Peyer's patch (tissue), 4 donors: Measurements from ENCODE around the gene MZB1. TPM values are rescaled to one million over a fixed set of nuclear protein-coding genes. Genes with fewer than 3 reads are reported as not detected.

Source experiments
- DNase-seq, 3 donors: peaks; one replicate each; pipeline ENCODE4 v3.0.0-alpha.2; 2017 to 2019
- H3K27ac ChIP-seq, 4 donors: fragments of 200-600 bp; sonication (generic); one replicate each; pipeline ENCODE4 v1.5.1; 2016 to 2019
- H3K27me3 ChIP-seq, 2 donors: fragments of 200-600 bp; sonication (generic); one replicate each; pipeline ENCODE4 v1.5.1; 2019
- H3K36me3 ChIP-seq, 3 donors: fragments of 200-600 bp; sonication (generic); one replicate each; pipeline ENCODE4 v1.5.1; 2016 to 2019
- H3K4me1 ChIP-seq, 4 donors: fragments of 200-600 bp; sonication (generic); one replicate each; pipeline ENCODE4 v1.5.1; 2016 to 2019
- H3K4me3 ChIP-seq, 4 donors: fragments of 200-600 bp; sonication (generic); 1 replicate in 3 of 4; 2 replicates in 1 of 4; pipeline ENCODE4 v1.5.1; 2016 to 2019; ENCODE audit warnings: mild to moderate bottlenecking in 1 of 4
- H3K9me3 ChIP-seq, 4 donors: fragments of 200-600 bp; sonication (generic); one replicate each; pipeline ENCODE4 v1.5.1; 2016 to 2019; ENCODE audit warnings: mild to moderate bottlenecking in 1 of 4
- CTCF ChIP-seq, 6 experiments: fragments of 450-650 bp in 4 of 6; fragments of 200-600 bp in 2 of 6; sonication (generic) in 1 of 6; IDR thresholded peaks; one replicate each; pipeline ENCODE4 v1.5.1; 2017 to 2019; ENCODE audit warnings: antibody characterized with exemption in 6 of 6, mild to moderate bottlenecking in 3 of 6, moderate library complexity in 1 of 6
- POLR2A ChIP-seq, 2 donors: fragments of 450-650 bp; IDR thresholded peaks; one replicate each; pipeline ENCODE4 v1.5.1; 2017; ENCODE audit warnings: antibody characterized with exemption in 2 of 2, mild to moderate bottlenecking in 2 of 2, moderate library complexity in 2 of 2
- total RNA-seq, 4 donors: library from RNA; depleted of rRNA; stranded (reverse); fragments of >200 nt; gene quantifications; one replicate each; pipeline ENCODE4 v1.1.0, GENCODE V29; 2016

Gene MZB1
- total RNA-seq, 4 donors from 2014 or later, result 1.4 to 18.2 (median 4.4) TPM

- no peak for TF ChIP-seq CTCF (IDR thresholded peaks at IDR 0.05)
- TF ChIP-seq POLR2A (IDR thresholded peaks at IDR 0.05), result no peak
- Histone ChIP-seq H3K27ac (no peak overlapping the region), H3K36me3 (peaks cover 0 to 25% (median 0%) of the 10 kb centered on the region in 3 donors), H3K4me3 (no peak overlapping the region), H3K4me1 (peaks cover 9 to 24% (median 11%) of the 10 kb centered on the region in 4 donors), H3K27me3 (no peaks in the 10 kb centered on the region), H3K9me3 (no peaks in the 10 kb centered on the region)
- DNase-seq, result peak in 1 of 3 donors; percentile 43
These were observed 9.9 kb downstream of the MZB1 start for GRCh38 chr5:139379626-139380449.

- TF ChIP-seq POLR2A (IDR thresholded peaks at IDR 0.05), result no peak
- no peak for TF ChIP-seq CTCF (IDR thresholded peaks at IDR 0.05)
- peaks cover 0 to 25% (median 0%) of the 10 kb centered on the region in 3 donors for H3K36me3 ChIP-seq
- H3K4me1 ChIP-seq, result peaks cover 0 to 22% (median 3%) of the 10 kb centered on the region in 4 donors
- H3K27me3 ChIP-seq, result no peaks in the 10 kb centered on the region
- H3K9me3 ChIP-seq, result no peaks in the 10 kb centered on the region
- peak in 2 of 3 donors; percentile 19 to 41 for DNase-seq
- H3K4me3 ChIP-seq, result no peak overlapping the region
- H3K27ac ChIP-seq, result no peak overlapping the region
These were observed 10.8 kb downstream of the MZB1 start for GRCh38 chr5:139378941-139379361.

GRCh38 chr5:139378101-139378825, 11.4 kb downstream of the MZB1 start:
- no peak overlapping the region for H3K27ac ChIP-seq
- H3K36me3 ChIP-seq, result peaks cover 0 to 25% (median 0%) of the 10 kb centered on the region in 3 donors
- peak in 2 of 3 donors; percentile 45 to 46 for DNase-seq
- H3K4me3 ChIP-seq, result no peak overlapping the region
- H3K9me3 ChIP-seq, result no peaks in the 10 kb centered on the region
- no peaks in the 10 kb centered on the region for H3K27me3 ChIP-seq
- TF ChIP-seq CTCF (IDR thresholded peaks at IDR 0.05) (no peak), POLR2A (IDR thresholded peaks at IDR 0.05) (no peak)
- H3K4me1 ChIP-seq, result peaks cover 0 to 22% (median 2%) of the 10 kb centered on the region in 4 donors

- H3K4me3 ChIP-seq, result no peak overlapping the region
- H3K27ac ChIP-seq, result no peak overlapping the region
- DNase-seq, result peak in 2 of 3 donors; percentile 17 to 37
- TF ChIP-seq POLR2A (IDR thresholded peaks at IDR 0.05) (no peak), CTCF (IDR thresholded peaks at IDR 0.05) (no peak)
- no peaks in the 10 kb centered on the region for H3K9me3 ChIP-seq
- no peaks in the 10 kb centered on the region for H3K27me3 ChIP-seq
- peaks cover 0 to 26% (median 0%) of the 10 kb centered on the region in 3 donors for H3K36me3 ChIP-seq
- H3K4me1 ChIP-seq, result peaks cover 0 to 17% (median 2%) of the 10 kb centered on the region in 4 donors
These were observed 12.5 kb downstream of the MZB1 start for GRCh38 chr5:139377226-139377625.

- Histone ChIP-seq H3K27me3 (no peaks in the 10 kb centered on the region), H3K36me3 (peaks cover 0 to 34% (median 0%) of the 10 kb centered on the region in 3 donors), H3K4me1 (peaks cover 0 to 10% (median 2%) of the 10 kb centered on the region in 4 donors), H3K27ac (no peak overlapping the region), H3K9me3 (no peaks in the 10 kb centered on the region), H3K4me3 (no peak overlapping the region)
- no peak for DNase-seq
- TF ChIP-seq CTCF (IDR thresholded peaks at IDR 0.05) (no peak), POLR2A (IDR thresholded peaks at IDR 0.05) (no peak)
These were observed 13.3 kb downstream of the MZB1 start for GRCh38 chr5:139376364-139376763.
